Endodermal cell (in vitro differentiated cells): ENCODE data around the gene SERPIND1. TPM values are rescaled to one million over a fixed set of nuclear protein-coding genes. Genes with fewer than 3 reads are reported as not detected.

Experiments
- DNase-seq: peaks from one replicate; pipeline ENCODE4 v3.0.0-alpha.2; 2017
- H3K27ac ChIP-seq: 2 replicates; pipeline ENCODE4 v1.5.1; 2013; ENCODE audit warnings: mild to moderate bottlenecking, low read depth, low read length, moderate library complexity
- H3K27me3 ChIP-seq: 2 replicates; pipeline ENCODE4 v1.6.1; 2013; ENCODE audit warnings: mild to moderate bottlenecking, low read length, moderate library complexity; ENCODE audit not compliant: insufficient read depth, control insufficient read depth, poor library complexity, severe bottlenecking
- H3K36me3 ChIP-seq: 2 replicates; pipeline ENCODE4 v1.7.0; 2013; ENCODE audit warnings: mild to moderate bottlenecking, low read length, moderate library complexity; ENCODE audit not compliant: control insufficient read depth, insufficient read depth
- H3K4me1 ChIP-seq: one replicate; pipeline ENCODE4 v1.7.0; 2013; ENCODE audit warnings: low read length; ENCODE audit not compliant: control insufficient read depth, insufficient read depth
- H3K4me3 ChIP-seq: 2 replicates; pipeline ENCODE4 v1.5.1; 2013; ENCODE audit warnings: mild to moderate bottlenecking, low read length, moderate library complexity
- H3K9ac ChIP-seq: 2 replicates; pipeline ENCODE4 v1.6.1; 2013; ENCODE audit warnings: mild to moderate bottlenecking, low read length, moderate library complexity; ENCODE audit not compliant: poor library complexity, severe bottlenecking; ENCODE audit errors: extremely low read depth
- H3K9me3 ChIP-seq: 2 replicates; pipeline ENCODE4 v1.6.1; 2013; ENCODE audit warnings: mild to moderate bottlenecking, low read length, moderate library complexity; ENCODE audit not compliant: control insufficient read depth
- H3K27ac Mint-ChIP-seq: 2 replicates; pipeline ENCODE4 v1.8.0; 2020; ENCODE audit warnings: mixed read lengths
- H3K27me3 Mint-ChIP-seq: 2 replicates; pipeline ENCODE4 v1.8.0; 2021; ENCODE audit warnings: mild to moderate bottlenecking, mixed read lengths; ENCODE audit not compliant: insufficient read depth
- H3K36me3 Mint-ChIP-seq: 2 replicates; pipeline ENCODE4 v1.8.0; 2020; ENCODE audit warnings: low read depth, mixed read lengths
- H3K4me1 Mint-ChIP-seq: 2 replicates; pipeline ENCODE4 v1.8.0; 2020; ENCODE audit warnings: mixed read lengths
- H3K4me3 Mint-ChIP-seq: 2 replicates; pipeline ENCODE4 v1.8.0; 2020; ENCODE audit warnings: mild to moderate bottlenecking, moderate library complexity, mixed read lengths
- H3K9me3 Mint-ChIP-seq: 2 replicates; pipeline ENCODE4 v1.8.0; 2020; ENCODE audit warnings: mild to moderate bottlenecking, mixed read lengths
- WGBS, 2 experiments: methylation state at CpG; one replicate each; pipeline versions ENCODE4 v1.1.5 to v1.1.7; 2013; ENCODE audit warnings: missing lambda C conversion rate in 2 of 2, mixed read lengths in 1 of 2; ENCODE audit not compliant: insufficient coverage in 1 of 2, insufficient read length in 1 of 2; 5-methylcytosine and 5-hydroxymethylcytosine counted together
- total RNA-seq, 2 donors: library from RNA; stranded (reverse); fragmentation: NEBNext Ultra II Directional in 1 of 2; extraction: Animal tissue kit (Norgen Biotek cat#: 25700) in 1 of 2; gene quantifications; 2 replicates in 1 of 2; 3 replicates in 1 of 2; pipeline ENCODE4 v1.2.1, GENCODE V29; 2021
- TF ChIP-seq, protein P1 (sequence below): fragments of 200-600 bp; sonication (generic); conservative IDR thresholded peaks from 2 replicates; pipeline ENCODE4 v1.5.0; 2021; ENCODE audit warnings: antibody characterized with exemption, mild to moderate bottlenecking

Gene SERPIND1
- total RNA-seq, 2 donors from 2014 or later: not detected

DNA sequence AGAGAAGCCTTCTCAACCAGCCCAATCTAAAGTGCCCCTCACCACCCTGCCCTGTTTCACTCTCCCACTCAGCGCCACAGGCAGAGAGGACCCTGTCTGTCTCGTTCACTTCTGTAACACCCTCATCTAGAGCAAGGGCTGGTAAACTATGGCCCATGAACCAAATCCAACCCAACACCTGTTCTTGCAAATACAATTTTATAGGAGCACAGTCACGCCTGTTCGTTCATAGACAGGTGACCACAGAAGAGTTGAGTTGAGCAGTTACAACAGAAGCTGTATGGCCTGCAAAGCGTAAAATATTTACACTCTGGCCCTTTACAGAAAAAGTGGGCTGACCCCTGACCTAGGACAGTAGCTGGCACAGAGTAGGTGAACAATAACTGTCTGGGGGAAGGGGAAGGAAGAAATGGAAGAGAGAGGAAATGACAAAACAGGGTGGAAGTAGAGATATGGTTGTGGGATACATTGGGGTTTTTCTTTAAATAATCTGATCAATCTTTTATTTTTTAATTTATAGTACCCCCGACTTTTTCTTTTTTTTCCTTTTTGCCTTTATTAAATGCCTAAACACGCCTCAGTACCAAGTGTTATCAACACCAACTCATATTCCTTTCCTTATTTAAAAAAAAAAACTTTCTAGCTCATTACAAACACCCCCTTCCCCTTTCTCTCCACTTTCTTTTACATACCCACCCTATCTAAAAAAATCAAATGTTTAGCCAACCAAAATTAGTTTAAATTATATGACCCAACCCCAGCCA is 20.9 kb downstream of the SERPIND1 start:
- H3K36me3 ChIP-seq: peaks cover 51% of the 10 kb centered on the region
- Mint-ChIP-seq H3K4me1 (peaks cover 6% of the 10 kb centered on the region), H3K27me3 (no peaks in the 10 kb centered on the region), H3K36me3 (peaks cover 30% of the 10 kb centered on the region), H3K4me3 (no peak overlapping the region), H3K9me3 (no peaks in the 10 kb centered on the region), H3K27ac (no peak overlapping the region)
- 92 to 93% methylated on average over 7 of the region's 7 CpGs for WGBS, 2 experiments
- TF ChIP-seq, protein P1, sequence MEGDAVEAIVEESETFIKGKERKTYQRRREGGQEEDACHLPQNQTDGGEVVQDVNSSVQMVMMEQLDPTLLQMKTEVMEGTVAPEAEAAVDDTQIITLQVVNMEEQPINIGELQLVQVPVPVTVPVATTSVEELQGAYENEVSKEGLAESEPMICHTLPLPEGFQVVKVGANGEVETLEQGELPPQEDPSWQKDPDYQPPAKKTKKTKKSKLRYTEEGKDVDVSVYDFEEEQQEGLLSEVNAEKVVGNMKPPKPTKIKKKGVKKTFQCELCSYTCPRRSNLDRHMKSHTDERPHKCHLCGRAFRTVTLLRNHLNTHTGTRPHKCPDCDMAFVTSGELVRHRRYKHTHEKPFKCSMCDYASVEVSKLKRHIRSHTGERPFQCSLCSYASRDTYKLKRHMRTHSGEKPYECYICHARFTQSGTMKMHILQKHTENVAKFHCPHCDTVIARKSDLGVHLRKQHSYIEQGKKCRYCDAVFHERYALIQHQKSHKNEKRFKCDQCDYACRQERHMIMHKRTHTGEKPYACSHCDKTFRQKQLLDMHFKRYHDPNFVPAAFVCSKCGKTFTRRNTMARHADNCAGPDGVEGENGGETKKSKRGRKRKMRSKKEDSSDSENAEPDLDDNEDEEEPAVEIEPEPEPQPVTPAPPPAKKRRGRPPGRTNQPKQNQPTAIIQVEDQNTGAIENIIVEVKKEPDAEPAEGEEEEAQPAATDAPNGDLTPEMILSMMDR: no peak
- H3K27me3 ChIP-seq: no peaks in the 10 kb centered on the region
- no peak overlapping the region for H3K4me3 ChIP-seq
- H3K4me1 ChIP-seq: no peaks in the 10 kb centered on the region
- no peak for DNase-seq
- H3K27ac ChIP-seq: no peak overlapping the region
- no peak overlapping the region for H3K9ac ChIP-seq
- no peaks in the 10 kb centered on the region for H3K9me3 ChIP-seq

DNA sequence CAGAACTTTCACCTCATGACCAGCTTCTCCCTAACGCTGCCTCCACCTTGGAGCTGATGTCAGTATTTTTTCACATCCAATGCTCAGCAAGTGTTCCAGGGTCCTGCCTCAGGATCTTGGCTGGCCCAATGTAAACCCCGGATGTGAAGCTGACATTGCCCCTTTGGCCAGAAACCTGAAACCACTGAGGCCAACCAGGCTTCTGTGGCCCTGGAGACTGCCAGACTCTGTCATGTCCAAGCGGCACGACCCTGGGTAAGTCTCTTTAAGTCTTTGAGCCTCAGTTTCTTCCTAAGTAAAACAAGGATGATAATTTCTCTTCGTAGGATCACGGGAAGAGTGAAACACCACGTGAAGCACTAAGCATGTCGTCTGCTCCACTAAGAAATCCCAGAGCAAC is 22.8 kb downstream of the SERPIND1 start:
- Mint-ChIP-seq H3K27ac (no peak overlapping the region), H3K4me3 (no peak overlapping the region), H3K9me3 (no peaks in the 10 kb centered on the region), H3K27me3 (no peaks in the 10 kb centered on the region), H3K36me3 (peaks cover 28% of the 10 kb centered on the region), H3K4me1 (peaks cover 6% of the 10 kb centered on the region)
- TF ChIP-seq, protein P1: no peak
- no peak overlapping the region for H3K9ac ChIP-seq
- H3K27me3 ChIP-seq: no peaks in the 10 kb centered on the region
- DNase-seq: no peak
- H3K36me3 ChIP-seq: peaks cover 58% of the 10 kb centered on the region
- no peak overlapping the region for H3K27ac ChIP-seq
- no peaks in the 10 kb centered on the region for H3K9me3 ChIP-seq
- H3K4me3 ChIP-seq: no peak overlapping the region
- H3K4me1 ChIP-seq: no peaks in the 10 kb centered on the region
- 94% methylated on average over 8 of the region's 8 CpGs for WGBS, 2 experiments

DNA sequence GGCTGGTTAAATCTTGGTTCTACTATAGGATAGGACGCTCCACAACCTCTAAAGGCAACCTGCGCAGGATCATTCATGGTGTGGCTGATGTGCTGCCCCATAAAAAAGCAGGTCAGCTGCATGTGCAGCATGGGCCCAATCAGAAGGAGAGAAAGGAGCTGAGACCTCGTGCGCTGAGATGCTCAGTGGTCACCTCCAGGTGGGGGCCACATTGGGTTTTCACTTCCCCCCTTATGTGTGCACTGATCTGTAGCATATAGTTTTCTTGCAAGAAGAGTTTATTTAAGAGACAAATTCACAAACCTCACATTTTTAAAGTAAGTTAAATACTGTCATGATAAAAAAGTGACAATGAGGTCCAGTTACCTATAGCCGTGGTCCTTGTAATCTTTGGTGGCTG is 24.3 kb downstream of the SERPIND1 start:
- Mint-ChIP-seq H3K9me3 (no peaks in the 10 kb centered on the region), H3K36me3 (peaks cover 27% of the 10 kb centered on the region), H3K4me3 (no peak overlapping the region), H3K27ac (no peak overlapping the region), H3K27me3 (no peaks in the 10 kb centered on the region), H3K4me1 (peaks cover 6% of the 10 kb centered on the region)
- no peaks in the 10 kb centered on the region for H3K27me3 ChIP-seq
- peaks cover 63% of the 10 kb centered on the region for H3K36me3 ChIP-seq
- H3K9me3 ChIP-seq: no peaks in the 10 kb centered on the region
- TF ChIP-seq, protein P1: no peak
- 93 to 100% methylated on average over 3 to 5 of the region's 5 CpGs for WGBS, 2 experiments
- no peak overlapping the region for H3K9ac ChIP-seq
- no peak for DNase-seq
- H3K27ac ChIP-seq: no peak overlapping the region
- no peak overlapping the region for H3K4me3 ChIP-seq
- H3K4me1 ChIP-seq: no peaks in the 10 kb centered on the region
